Measurements from ENCODE around the gene KIF5C. TPM values are rescaled to one million over a fixed set of nuclear protein-coding genes. Genes with fewer than 3 reads are reported as not detected.

The KIF5C gene
- total RNA-seq, 1 donor from 2014 or later = 6.9 TPM

GRCh38 chr2:149038442-149039212 lies 163.6 kb downstream of the KIF5C start, which contains the start of gene LYPD6B:
Gene LYPD6B (plus strand): TSS chr2:149038699. CDS start chr2:149130949, 92,250 bp downstream.
- DNase-seq (ENCODE audit: low read depth) = no peak
- peak within 1 kb of the TSS; percentile 31 for H3K4me3 ChIP-seq (ENCODE audit: low read depth, low read length)
- no peak for TF ChIP-seq CTCF (conservative IDR thresholded peaks at IDR 0.05; ENCODE audit: low read depth, low read length)

- no peak for DNase-seq (ENCODE audit: low read depth)
- no peak for TF ChIP-seq CTCF (conservative IDR thresholded peaks at IDR 0.05; ENCODE audit: low read depth, low read length)
- H3K4me3 ChIP-seq (ENCODE audit: low read depth, low read length) = no peak overlapping the region
Measured at GRCh38 chr2:149039213-149039724, 164.2 kb downstream of the KIF5C start.

GRCh38 chr2:149040451-149040850 lies 165.4 kb downstream of the KIF5C start:
- TF ChIP-seq CTCF (conservative IDR thresholded peaks at IDR 0.05; ENCODE audit: low read depth, low read length) = peak; percentile 56
- no peak overlapping the region for H3K4me3 ChIP-seq (ENCODE audit: low read depth, low read length)
- no peak for DNase-seq (ENCODE audit: low read depth)

- DNase-seq (ENCODE audit: low read depth) = no peak
- TF ChIP-seq CTCF (conservative IDR thresholded peaks at IDR 0.05; ENCODE audit: low read depth, low read length) = no peak
- H3K4me3 ChIP-seq (ENCODE audit: low read depth, low read length) = no peak overlapping the region
Measured at GRCh38 chr2:149041482-149041881, 166.5 kb downstream of the KIF5C start.

- no peak overlapping the region for H3K4me3 ChIP-seq (ENCODE audit: low read depth, low read length)
- no peak for TF ChIP-seq CTCF (conservative IDR thresholded peaks at IDR 0.05; ENCODE audit: low read depth, low read length)
- no peak for DNase-seq (ENCODE audit: low read depth)
Measured at GRCh38 chr2:149042881-149043280, 167.9 kb downstream of the KIF5C start.

GRCh38 chr2:149044500-149044899 lies 169.5 kb downstream of the KIF5C start:
- no peak overlapping the region for H3K4me3 ChIP-seq (ENCODE audit: low read depth, low read length)
- TF ChIP-seq CTCF (conservative IDR thresholded peaks at IDR 0.05; ENCODE audit: low read depth, low read length) = no peak
- no peak for DNase-seq (ENCODE audit: low read depth)

- no peak overlapping the region for H3K4me3 ChIP-seq (ENCODE audit: low read depth, low read length)
- DNase-seq (ENCODE audit: low read depth) = no peak
- TF ChIP-seq CTCF (conservative IDR thresholded peaks at IDR 0.05; ENCODE audit: low read depth, low read length) = no peak
Measured at GRCh38 chr2:149047118-149047517, 172.1 kb downstream of the KIF5C start.

All from epithelial cell of proximal tubule (primary cell).